Right atrium auricular region (tissue), 2 donors: ENCODE data around the gene C5orf22. TPM values are rescaled to one million over a fixed set of nuclear protein-coding genes. Genes with fewer than 3 reads are reported as not detected.
"Not testable (repeated sequence)": the region's sequence is repeated elsewhere in the genome, so short reads cannot be mapped to it uniquely, and the experiment has no call there.

Experiments used
- DNase-seq: peaks from one replicate; pipeline ENCODE4 v3.0.0-alpha.2; 2019; ENCODE audit warnings: low spot score
- H3K27ac ChIP-seq, 2 donors: fragments of 200-600 bp; sonication (generic); 1 replicate in 1 of 2; 2 replicates in 1 of 2; pipeline ENCODE4 v1.5.1; 2016 to 2019
- H3K27me3 ChIP-seq, 2 donors: fragments of 200-600 bp; sonication (generic); one replicate each; pipeline versions ENCODE4 v1.5.1 to v1.6.0; 2017 to 2019
- H3K36me3 ChIP-seq: fragments of 200-600 bp; sonication (generic); one replicate; pipeline ENCODE4 v1.5.1; 2016
- H3K4me1 ChIP-seq, 2 donors: fragments of 200-600 bp; sonication (generic); one replicate each; pipeline versions ENCODE4 v1.5.1 to v1.6.0; 2017 to 2019
- H3K4me3 ChIP-seq, 2 donors: fragments of 200-600 bp; sonication (generic); 1 replicate in 1 of 2; 2 replicates in 1 of 2; pipeline ENCODE4 v1.5.1; 2017 to 2019; ENCODE audit warnings: mild to moderate bottlenecking in 1 of 2, moderate library complexity in 1 of 2
- H3K9me3 ChIP-seq, 2 donors: fragments of 200-600 bp; sonication (generic); one replicate each; pipeline ENCODE4 v1.5.1; 2019
- total RNA-seq, 2 donors: library from RNA; depleted of rRNA; stranded (reverse); fragments of >200 nt; gene quantifications; one replicate each; pipeline ENCODE4 v1.1.0, GENCODE V29; 2016
- TF ChIP-seq, protein P1 (sequence below), 2 donors: fragments of 200-600 bp; sonication (generic); IDR thresholded peaks; one replicate each; pipeline ENCODE4 v1.5.1; 2019; ENCODE audit warnings: antibody characterized with exemption in 2 of 2

The C5orf22 gene
- total RNA-seq, 2 donors from 2014 or later: 11.3 to 18.8 TPM

DNA sequence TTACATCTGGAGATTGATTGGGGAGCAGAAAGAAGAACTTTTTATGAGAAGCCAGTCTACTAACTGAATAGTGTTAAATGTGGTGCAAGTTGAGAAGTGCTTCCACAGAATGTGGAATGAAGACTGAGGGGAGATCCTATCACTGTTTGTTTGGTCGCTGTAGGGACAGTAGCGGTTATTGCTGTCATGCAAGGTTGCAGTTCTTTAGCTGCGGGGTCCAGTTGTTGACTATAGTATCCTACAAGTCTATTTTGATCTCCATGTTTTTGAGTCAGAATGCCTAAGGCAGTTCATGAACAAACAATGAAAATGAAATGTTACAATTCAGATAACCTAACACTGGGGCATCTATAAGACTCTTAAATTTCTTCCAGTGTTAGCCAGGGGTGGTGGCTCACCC lies 61.6 kb downstream of the C5orf22 start:
- DNase-seq: no peak
- no peaks in the 10 kb centered on the region for H3K27me3 ChIP-seq
- no peak overlapping the region for H3K27ac ChIP-seq
- no peaks in the 10 kb centered on the region for H3K36me3 ChIP-seq
- no peak overlapping the region for H3K4me3 ChIP-seq
- H3K9me3 ChIP-seq: no peaks in the 10 kb centered on the region
- TF ChIP-seq, protein P1, sequence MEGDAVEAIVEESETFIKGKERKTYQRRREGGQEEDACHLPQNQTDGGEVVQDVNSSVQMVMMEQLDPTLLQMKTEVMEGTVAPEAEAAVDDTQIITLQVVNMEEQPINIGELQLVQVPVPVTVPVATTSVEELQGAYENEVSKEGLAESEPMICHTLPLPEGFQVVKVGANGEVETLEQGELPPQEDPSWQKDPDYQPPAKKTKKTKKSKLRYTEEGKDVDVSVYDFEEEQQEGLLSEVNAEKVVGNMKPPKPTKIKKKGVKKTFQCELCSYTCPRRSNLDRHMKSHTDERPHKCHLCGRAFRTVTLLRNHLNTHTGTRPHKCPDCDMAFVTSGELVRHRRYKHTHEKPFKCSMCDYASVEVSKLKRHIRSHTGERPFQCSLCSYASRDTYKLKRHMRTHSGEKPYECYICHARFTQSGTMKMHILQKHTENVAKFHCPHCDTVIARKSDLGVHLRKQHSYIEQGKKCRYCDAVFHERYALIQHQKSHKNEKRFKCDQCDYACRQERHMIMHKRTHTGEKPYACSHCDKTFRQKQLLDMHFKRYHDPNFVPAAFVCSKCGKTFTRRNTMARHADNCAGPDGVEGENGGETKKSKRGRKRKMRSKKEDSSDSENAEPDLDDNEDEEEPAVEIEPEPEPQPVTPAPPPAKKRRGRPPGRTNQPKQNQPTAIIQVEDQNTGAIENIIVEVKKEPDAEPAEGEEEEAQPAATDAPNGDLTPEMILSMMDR (IDR thresholded peaks at IDR 0.05): no peak
- H3K4me1 ChIP-seq: no peaks in the 10 kb centered on the region

DNA sequence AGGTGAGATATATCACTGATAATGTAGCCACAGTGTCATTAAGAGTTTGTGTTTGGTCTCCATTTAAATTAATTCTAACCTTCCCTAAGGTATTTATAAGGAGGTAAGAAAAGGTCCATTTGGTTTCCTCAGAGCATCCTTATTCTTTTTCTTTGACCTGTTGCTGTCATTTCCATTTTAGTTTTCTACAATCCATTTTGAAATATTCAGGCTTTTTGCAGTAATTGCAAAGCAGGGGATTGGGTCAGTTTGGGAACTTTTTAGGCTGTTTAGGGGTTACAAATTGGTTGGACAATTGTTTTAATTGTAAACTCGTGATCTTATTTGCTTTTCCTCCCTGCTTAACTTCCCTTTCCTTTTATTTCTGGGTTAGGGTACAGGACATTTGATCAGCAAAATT lies 64.3 kb downstream of the C5orf22 start:
- DNase-seq: no peak
- H3K27me3 ChIP-seq: no peaks in the 10 kb centered on the region
- TF ChIP-seq, protein P1 (IDR thresholded peaks at IDR 0.05): no peak
- no peak overlapping the region for H3K27ac ChIP-seq
- no peaks in the 10 kb centered on the region for H3K9me3 ChIP-seq
- H3K4me1 ChIP-seq: no peaks in the 10 kb centered on the region
- H3K36me3 ChIP-seq: no peaks in the 10 kb centered on the region
- H3K4me3 ChIP-seq: no peak overlapping the region

DNA sequence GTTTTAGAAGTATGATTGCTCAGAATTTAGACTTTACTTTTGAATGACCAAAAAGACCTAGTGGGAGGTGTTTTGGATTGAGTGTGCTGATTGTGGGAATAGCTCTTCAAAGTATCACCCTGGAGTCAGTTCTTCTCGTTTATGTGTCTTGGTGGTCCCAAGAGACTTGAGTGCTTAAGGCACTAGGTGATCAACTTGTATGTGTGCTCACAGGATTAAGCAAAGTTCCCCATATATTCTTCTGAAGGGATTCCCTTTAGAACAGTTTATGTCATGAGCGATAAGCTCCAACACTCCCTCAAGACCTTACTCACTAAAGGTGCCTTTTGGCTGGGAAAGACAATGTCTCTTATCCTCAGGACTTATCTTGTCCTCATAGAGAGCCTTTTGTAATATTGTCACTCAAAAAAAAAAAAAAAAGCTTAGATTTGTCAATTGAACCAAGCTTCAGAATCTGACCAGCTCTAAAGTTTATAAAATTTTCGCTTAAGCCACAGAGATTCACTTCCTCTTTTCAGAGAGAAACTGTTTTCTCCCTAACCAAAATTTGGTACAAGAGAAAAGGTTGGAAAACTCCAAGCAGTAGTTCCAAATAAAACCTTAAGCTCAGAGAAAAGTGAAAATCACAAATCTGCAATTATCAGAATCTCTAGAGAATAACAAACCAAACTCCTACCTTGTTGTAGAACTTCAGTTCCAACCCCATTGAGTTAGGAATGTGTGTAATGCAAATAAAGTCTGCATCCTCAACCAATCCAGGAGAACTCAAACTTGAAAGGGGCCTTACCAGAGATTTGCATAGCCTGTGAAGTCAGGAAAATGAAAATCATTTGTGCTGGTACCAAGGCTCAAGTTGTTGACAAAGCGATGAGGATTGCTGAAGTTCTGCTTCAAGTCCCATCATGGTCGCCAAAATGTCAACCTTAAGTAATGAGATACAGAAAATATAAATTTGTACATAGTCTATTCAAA lies 66.8 kb downstream of the C5orf22 start:
- Histone ChIP-seq H3K27me3 (no peaks in the 10 kb centered on the region), H3K36me3 (no peaks in the 10 kb centered on the region), H3K4me3 (no peak overlapping the region), H3K4me1 (no peaks in the 10 kb centered on the region), H3K27ac (no peak overlapping the region), H3K9me3 (no peaks in the 10 kb centered on the region)
- TF ChIP-seq, protein P1 (IDR thresholded peaks at IDR 0.05): no peak
- DNase-seq: no peak

DNA sequence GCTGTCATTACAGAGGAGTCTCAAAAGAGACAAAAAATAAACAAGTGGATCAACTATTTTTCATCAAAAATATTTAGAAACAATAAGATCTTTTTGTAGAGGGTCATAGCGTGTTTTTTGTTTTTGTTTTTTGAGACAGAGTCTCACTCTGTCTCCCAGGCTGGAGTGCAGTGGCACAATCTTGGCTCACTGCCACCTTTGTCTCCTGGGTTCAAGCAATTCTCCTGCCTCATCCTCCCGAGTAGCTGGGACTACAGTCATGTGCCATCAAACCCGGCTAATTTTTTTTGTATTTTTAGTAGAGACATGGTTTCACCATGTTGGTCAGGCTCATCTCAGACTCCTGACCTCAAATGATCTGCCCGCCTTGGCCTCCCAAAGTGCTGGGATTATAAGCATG lies 70.2 kb downstream of the C5orf22 start:
- not testable (repeated sequence) for H3K4me3 ChIP-seq, H3K27ac ChIP-seq, H3K36me3 ChIP-seq, H3K9me3 ChIP-seq, DNase-seq, H3K4me1 ChIP-seq, H3K27me3 ChIP-seq

GRCh38 chr5:31604240-31604639 lies 72.1 kb downstream of the C5orf22 start:
- Histone ChIP-seq H3K36me3 (no peaks in the 10 kb centered on the region), H3K9me3 (no peaks in the 10 kb centered on the region), H3K4me1 (no peaks in the 10 kb centered on the region), H3K4me3 (no peak overlapping the region), H3K27me3 (no peaks in the 10 kb centered on the region), H3K27ac (no peak overlapping the region)
- TF ChIP-seq, protein P1 (IDR thresholded peaks at IDR 0.05): no peak
- DNase-seq: no peak

DNA sequence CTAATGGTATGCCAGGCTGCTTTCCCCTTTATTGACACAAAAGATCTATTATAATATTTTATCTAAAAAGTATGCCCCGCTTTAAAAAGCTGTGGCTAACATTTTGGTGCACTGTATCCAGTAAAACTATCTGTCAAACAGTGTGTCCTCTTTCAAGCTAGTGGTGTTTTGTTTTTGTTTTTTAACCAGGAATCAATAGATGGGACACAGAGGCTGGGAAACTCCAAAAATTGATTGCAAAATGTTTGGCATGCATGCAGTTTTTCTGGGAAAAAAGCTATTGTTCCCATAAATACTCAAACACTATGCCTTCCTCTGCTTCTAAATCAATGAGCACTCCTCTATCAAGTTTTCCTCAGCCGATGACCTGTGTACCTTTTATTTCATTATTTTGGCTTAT lies 72.5 kb downstream of the C5orf22 start:
- no peaks in the 10 kb centered on the region for H3K36me3 ChIP-seq
- DNase-seq: no peak
- no peak overlapping the region for H3K4me3 ChIP-seq
- H3K9me3 ChIP-seq: no peaks in the 10 kb centered on the region
- TF ChIP-seq, protein P1 (IDR thresholded peaks at IDR 0.05): no peak
- H3K4me1 ChIP-seq: no peaks in the 10 kb centered on the region
- no peaks in the 10 kb centered on the region for H3K27me3 ChIP-seq
- no peak overlapping the region for H3K27ac ChIP-seq

Other genes with a start within 250 kb of the C5orf22 start
- gene DROSHA, start 208 bp upstream of the C5orf22 start, total RNA-seq: 10 to 100 TPM; 27.3 to 28.5 TPM
- gene PDZD2, start 106.8 kb downstream of the C5orf22 start, total RNA-seq: 10 to 100 TPM; 79.5 to 86.4 TPM